Middle frontal gyrus (tissue), 1 donor: ENCODE results near the gene PPP1R14B.

Experiments used
- DNase-seq: peaks from one replicate; pipeline ENCODE4 v3.0.0-alpha.2; 2015; ENCODE audit warnings: low spot score; ENCODE audit errors: extremely low spot score

Gene PPP1R14B

GRCh38 chr11:64246871-64247728 lies at the start of gene PPP1R14B:
PPP1R14B (minus strand) TSS chr11:64246943; CDS start chr11:64246673, 270 bp downstream.
- peak; percentile 76 for DNase-seq

GRCh38 chr11:64296236-64296635 lies 49.5 kb upstream of the PPP1R14B start:
- no peak for DNase-seq

GRCh38 chr11:64295760-64296159 lies 49.0 kb upstream of the PPP1R14B start:
- no peak for DNase-seq

GRCh38 chr11:64294774-64295173 lies 48.0 kb upstream of the PPP1R14B start:
- no peak for DNase-seq

GRCh38 chr11:64292460-64293254 lies 45.9 kb upstream of the PPP1R14B start:
- DNase-seq = no peak

GRCh38 chr11:64291752-64292459 lies 45.2 kb upstream of the PPP1R14B start:
- DNase-seq = no peak

- DNase-seq = no peak
Observed at GRCh38 chr11:64291262-64291751, 44.6 kb upstream of the PPP1R14B start, which contains the start of gene KCNK4. KCNK4 (plus strand) TSS chr11:64291302; CDS start chr11:64293019, 1,717 bp downstream.

GRCh38 chr11:64290352-64291261 lies 43.9 kb upstream of the PPP1R14B start:
- DNase-seq = no peak

GRCh38 chr11:64289002-64289564 lies 42.3 kb upstream of the PPP1R14B start:
- no peak for DNase-seq

GRCh38 chr11:64288353-64288750 lies 41.6 kb upstream of the PPP1R14B start:
- DNase-seq = no peak

- no peak for DNase-seq
Observed at GRCh38 chr11:64287676-64288352, 41.1 kb upstream of the PPP1R14B start.

GRCh38 chr11:64286801-64287159 lies 40.0 kb upstream of the PPP1R14B start:
- DNase-seq = no peak

- DNase-seq = no peak
Observed at GRCh38 chr11:64285885-64286800, 39.4 kb upstream of the PPP1R14B start.

- peak; percentile 78 for DNase-seq
Observed at GRCh38 chr11:64284962-64285884, 38.5 kb upstream of the PPP1R14B start, which contains the start of gene GPR137. GPR137 (plus strand) TSS chr11:64285848; CDS start chr11:64286525, 677 bp downstream.

- DNase-seq = peak; percentile 92
Observed at GRCh38 chr11:64284048-64284961, 37.6 kb upstream of the PPP1R14B start, which contains the start of gene BAD. BAD (minus strand) TSS chr11:64284665; CDS start chr11:64284368, 297 bp downstream.

- DNase-seq = no peak
Observed at GRCh38 chr11:64283092-64283491, 36.3 kb upstream of the PPP1R14B start.
